GM12873 (cell line): ENCODE data around the gene E2F6.

Source experiments
- CTCF ChIP-seq: IDR thresholded peaks from 2 replicates; pipeline ENCODE4 v1.5.1; 2012; ENCODE audit warnings: low read depth, mild to moderate bottlenecking, moderate library complexity, low read length, control low read depth; ENCODE audit not compliant: insufficient read depth; ENCODE audit errors: missing control alignments

The E2F6 gene

DNA sequence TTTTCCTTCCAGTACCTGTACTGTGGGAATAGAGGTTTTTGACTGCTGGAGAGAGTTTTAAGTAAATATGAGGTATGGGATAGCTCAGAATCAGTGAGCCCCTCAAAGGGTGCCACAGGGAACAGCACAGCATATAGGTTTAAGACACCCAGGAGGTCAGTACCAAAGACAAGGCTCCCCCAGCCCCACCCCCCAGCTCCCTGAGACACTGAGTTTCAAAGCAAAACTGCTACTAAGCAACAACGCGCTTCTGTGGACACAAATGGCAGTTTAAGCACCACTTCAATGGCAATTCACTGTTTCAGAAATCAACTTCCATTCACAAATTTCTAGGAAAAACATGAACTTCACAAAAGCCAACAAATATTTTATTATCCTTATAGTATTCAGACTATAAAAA is 15.2 kb downstream of the E2F6 start:
- TF ChIP-seq CTCF, result no peak

- peak; percentile 83 for TF ChIP-seq CTCF
Measured at GRCh38 chr2:11446733-11447248, 19.2 kb downstream of the E2F6 start.

DNA sequence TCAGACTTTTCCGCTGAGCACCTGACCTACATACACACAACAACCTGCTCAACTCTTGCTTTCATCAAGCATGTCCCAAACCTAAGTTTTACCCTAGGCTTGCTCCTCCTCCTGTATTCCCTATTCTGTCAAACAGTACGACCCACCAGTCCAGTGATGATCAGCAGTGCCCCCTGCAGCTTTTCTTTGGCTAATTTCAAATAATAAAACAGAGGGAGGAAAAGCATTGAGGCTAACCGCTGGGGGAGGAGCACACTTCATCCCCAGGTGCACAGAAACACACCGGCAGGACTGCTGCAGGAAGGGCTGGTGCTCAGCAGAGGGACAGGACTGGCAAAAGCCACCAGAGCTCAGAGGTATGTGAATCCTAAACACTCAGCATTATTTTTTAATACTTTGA is 21.2 kb downstream of the E2F6 start:
- no peak for TF ChIP-seq CTCF

GRCh38 chr2:11438555-11439080 is 27.3 kb downstream of the E2F6 start:
- no peak for TF ChIP-seq CTCF

- no peak for TF ChIP-seq CTCF
Measured at GRCh38 chr2:11437602-11438001, 28.4 kb downstream of the E2F6 start.

DNA sequence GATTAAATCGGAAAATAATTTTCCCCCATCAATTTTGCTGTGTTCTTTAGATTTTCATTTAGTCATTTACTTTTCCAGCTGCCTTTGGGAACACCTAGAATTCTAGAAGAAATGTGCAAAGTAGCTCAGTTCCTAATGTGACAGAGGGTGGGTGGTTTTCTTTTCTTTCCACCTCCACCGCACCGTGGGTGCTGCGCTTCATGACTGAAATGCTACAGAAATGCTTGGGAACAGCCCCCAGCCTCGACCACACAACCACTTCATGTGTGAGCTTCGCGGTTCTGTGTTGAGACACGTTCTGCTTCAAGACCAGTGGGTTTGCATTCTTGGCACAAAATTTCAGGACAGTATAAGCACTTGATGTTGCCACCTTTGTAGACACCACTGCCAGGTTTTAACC is 30.9 kb downstream of the E2F6 start:
- TF ChIP-seq CTCF, result no peak

GRCh38 chr2:11434443-11434842 is 31.5 kb downstream of the E2F6 start:
- TF ChIP-seq CTCF, result no peak

DNA sequence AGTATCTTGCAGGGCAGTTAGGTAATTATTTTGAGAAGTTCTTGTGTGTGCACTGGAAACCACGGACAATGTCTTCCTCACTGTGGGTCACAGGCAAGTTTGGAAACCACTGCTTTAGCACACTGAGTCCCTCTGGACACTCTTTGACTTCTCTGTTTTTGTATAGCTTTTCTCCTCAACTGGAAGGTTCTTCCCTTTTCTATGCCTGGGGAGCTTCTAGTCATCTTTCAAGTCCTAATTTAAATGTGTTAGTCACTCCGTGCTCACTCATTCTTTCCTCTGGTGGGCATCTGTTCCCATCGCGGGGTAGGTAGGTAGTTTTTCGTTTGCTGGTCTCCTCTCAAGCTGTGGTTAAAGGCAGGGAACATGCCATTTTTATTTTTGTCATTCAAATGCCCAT is 32.1 kb downstream of the E2F6 start:
- TF ChIP-seq CTCF, result no peak
